Aorta (tissue), 5 donors: ENCODE data around the gene STX3. TPM values are rescaled to one million over a fixed set of nuclear protein-coding genes. Genes with fewer than 3 reads are reported as not detected.

Experiments used
- ATAC-seq: fragments of 200-7000 bp; cut with Tn5 transposase; one replicate; pipeline ENCODE4 v1.9.1; 2022; ENCODE audit warnings: moderate library complexity; ENCODE audit not compliant: low FRiP score
- DNase-seq, 2 donors: peaks; one replicate each; pipeline ENCODE4 v3.0.0-alpha.2; 2020
- H3K27ac ChIP-seq, 2 donors: one replicate each; pipeline ENCODE4 v1.5.1; 2013; ENCODE audit warnings: low read length in 2 of 2, mild to moderate bottlenecking in 2 of 2, moderate library complexity in 2 of 2, control low read depth in 1 of 2, inconsistent platforms in 1 of 2, low read depth in 1 of 2
- H3K27me3 ChIP-seq, 2 donors: one replicate each; pipeline ENCODE4 v1.6.1; 2013; ENCODE audit warnings: control low read depth in 1 of 2, low read length in 1 of 2, mild to moderate bottlenecking in 1 of 2, moderate library complexity in 1 of 2; ENCODE audit not compliant: insufficient read depth in 2 of 2, control insufficient read depth in 1 of 2
- H3K36me3 ChIP-seq, 2 donors: one replicate each; pipeline ENCODE4 v1.6.1; 2013; ENCODE audit warnings: control low read depth in 1 of 2, low read length in 1 of 2, mild to moderate bottlenecking in 1 of 2; ENCODE audit not compliant: insufficient read depth in 2 of 2, control insufficient read depth in 1 of 2
- H3K4me1 ChIP-seq, 2 donors: one replicate each; pipeline ENCODE4 v1.6.1; 2013; ENCODE audit warnings: low read length in 2 of 2, control low read depth in 1 of 2, mild to moderate bottlenecking in 1 of 2, moderate library complexity in 1 of 2; ENCODE audit not compliant: insufficient read depth in 2 of 2, control insufficient read depth in 1 of 2
- H3K4me3 ChIP-seq, 2 donors: one replicate each; pipeline ENCODE4 v1.5.1; 2013; ENCODE audit warnings: low read length in 2 of 2, control low read depth in 1 of 2, mild to moderate bottlenecking in 1 of 2
- H3K9me3 ChIP-seq: one replicate; pipeline ENCODE4 v1.6.1; 2013; ENCODE audit warnings: mild to moderate bottlenecking, low read length; ENCODE audit not compliant: control insufficient read depth
- WGBS, 2 donors: extraction: QIAGEN DNeasy Blood & Tissue Kit; methylation state at CpG; one replicate each; pipeline ENCODE4 v1.1.7; 2013; 5-methylcytosine and 5-hydroxymethylcytosine counted together
- intact Hi-C, 2 donors: fragments of 100-400 bp; cut with DNase I; formaldehyde crosslinking; loops; one replicate each; pipeline versions ENCODE4 v1.14.2 to v1.15.0; 2022
- polyA plus RNA-seq, 2 donors: library from polyadenylated mRNA; stranded (reverse); fragments of 200-250 nt; gene quantifications; one replicate each; pipeline ENCODE4 v1.2.3, GENCODE V29; 2013
- total RNA-seq, 2 donors: library from RNA; stranded (reverse); fragmentation: NEBNext Ultra II Directional; extraction: Animal tissue kit (Norgen Biotek cat#: 25700); gene quantifications; one replicate each; pipeline ENCODE4 v1.2.1, GENCODE V29; 2021
- donor health status: healthy with polysubstance abuse.
- donor health status: Bipolar disorder and iron deficiency.
- donor health status: DM: no; HTN: no; CAD: no.
- donor health status: DM: no; HTN: no; CAD: no.
- donor health status: DM: yes; HTN: yes; CAD: no.

The STX3 gene
- total and polyA plus RNA-seq, 4 donors: 12.7 to 23.2 (median 21.7) TPM

DNA sequence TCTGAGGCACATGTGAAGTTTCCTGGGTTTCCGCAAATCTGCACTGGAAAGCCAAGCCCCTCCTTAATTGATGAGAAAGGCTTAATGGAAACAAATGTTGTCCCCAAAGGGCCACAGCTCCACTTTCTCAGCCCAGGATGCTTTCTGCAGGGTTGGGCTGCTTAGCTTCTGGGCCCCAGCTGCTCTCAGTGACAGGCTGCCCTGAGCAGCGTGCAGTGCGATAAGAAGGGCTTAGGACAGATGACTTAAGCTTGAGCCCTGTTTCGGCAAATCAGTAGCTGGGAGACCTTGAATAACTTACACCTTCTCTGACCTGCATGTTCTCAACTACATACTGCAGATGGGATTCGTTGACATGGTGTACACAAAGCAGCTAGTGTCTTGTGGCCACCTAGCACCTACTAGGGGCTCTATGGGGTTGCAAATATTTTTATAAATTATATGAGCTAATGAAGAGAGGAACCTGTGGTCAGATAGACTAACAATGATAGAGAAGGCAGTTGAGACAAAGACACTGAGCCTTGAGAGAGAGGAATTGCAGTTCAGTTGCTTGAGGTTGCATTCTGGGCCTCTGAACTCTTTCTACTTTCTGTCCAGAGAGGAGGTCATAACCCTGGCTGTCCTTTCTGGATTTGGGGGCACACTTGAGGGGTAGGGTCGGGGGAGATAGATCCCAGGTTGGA is 11.5 kb downstream of the STX3 start:
- no peak for DNase-seq
- Histone ChIP-seq H3K4me3 (no peak overlapping the region), H3K4me1 (no peaks in the 10 kb centered on the region), H3K27me3 (no peaks in the 10 kb centered on the region), H3K36me3 (peaks cover 0 to 2% of the 10 kb centered on the region in 2 donors), H3K27ac (no peak overlapping the region), H3K9me3 (no peaks in the 10 kb centered on the region)
- no peak for ATAC-seq
- intact Hi-C loops: no loop called here
- 89 to 90% methylated on average over 6 of the region's 6 CpGs for WGBS, 2 donors

- Histone ChIP-seq H3K4me3 (no peak overlapping the region), H3K27ac (no peak overlapping the region), H3K9me3 (no peaks in the 10 kb centered on the region), H3K36me3 (peaks cover 0 to 2% of the 10 kb centered on the region in 2 donors), H3K27me3 (no peaks in the 10 kb centered on the region), H3K4me1 (no peaks in the 10 kb centered on the region)
- WGBS, 2 donors: 88 to 92% methylated on average over 1 of the region's 1 CpG
- intact Hi-C loops: no loop called here
- DNase-seq (no peak), ATAC-seq (no peak)
These were observed 12.0 kb downstream of the STX3 start for GRCh38 chr11:59767225-59767611.

- Histone ChIP-seq H3K4me1 (no peaks in the 10 kb centered on the region), H3K36me3 (no peaks in the 10 kb centered on the region), H3K4me3 (no peak overlapping the region), H3K9me3 (no peaks in the 10 kb centered on the region), H3K27me3 (no peaks in the 10 kb centered on the region), H3K27ac (no peak overlapping the region)
- WGBS, 2 donors: 89 to 90% methylated on average over 7 of the region's 7 CpGs
- DNase-seq: no peak
- intact Hi-C loops: no loop called here
- ATAC-seq: no peak
These were observed 13.9 kb downstream of the STX3 start for GRCh38 chr11:59769111-59769510.

- H3K27me3 ChIP-seq: no peaks in the 10 kb centered on the region
- DNase-seq (no peak), ATAC-seq (no peak)
- no peaks in the 10 kb centered on the region for H3K9me3 ChIP-seq
- intact Hi-C loops: no loop called here
- WGBS, 2 donors: 88 to 92% methylated on average over 4 of the region's 4 CpGs
- H3K4me3 ChIP-seq: no peak overlapping the region
- H3K4me1 ChIP-seq: no peaks in the 10 kb centered on the region
- no peaks in the 10 kb centered on the region for H3K36me3 ChIP-seq
- no peak overlapping the region for H3K27ac ChIP-seq
These were observed 14.7 kb downstream of the STX3 start for GRCh38 chr11:59769828-59770227.

- no peak for ATAC-seq
- peaks cover 0 to 5% of the 10 kb centered on the region in 2 donors for H3K36me3 ChIP-seq
These were observed 15.1 kb downstream of the STX3 start for GRCh38 chr11:59770319-59770718.

DNA sequence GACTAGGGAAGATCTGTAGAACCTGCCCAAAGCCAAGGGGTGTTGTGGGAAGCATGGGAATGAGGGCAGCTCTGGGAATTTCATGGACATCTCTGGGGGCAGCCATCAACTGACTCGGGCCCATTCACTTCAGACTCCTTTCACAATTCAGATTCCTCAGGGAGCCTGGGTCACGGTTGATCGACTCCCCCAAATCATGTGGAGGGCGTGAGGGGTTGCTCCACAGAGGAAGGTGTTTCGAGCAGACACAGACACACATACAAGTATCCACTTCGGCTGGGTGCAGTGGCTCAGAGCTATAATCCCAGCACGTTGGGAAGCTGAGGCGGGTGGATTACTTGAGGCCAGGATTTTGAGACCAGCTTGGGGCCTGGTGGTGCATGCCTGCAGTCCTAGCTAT is 15.7 kb downstream of the STX3 start:
- no peak for DNase-seq
- Histone ChIP-seq H3K4me3 (no peak overlapping the region), H3K9me3 (no peaks in the 10 kb centered on the region), H3K4me1 (no peaks in the 10 kb centered on the region), H3K27ac (no peak overlapping the region), H3K36me3 (peaks cover 0 to 8% of the 10 kb centered on the region in 2 donors), H3K27me3 (no peaks in the 10 kb centered on the region)
- ATAC-seq: no peak
- intact Hi-C loops: no loop called here
- WGBS, 2 donors: 91 to 92% methylated on average over 8 of the region's 8 CpGs

More at GRCh38 chr11:59770319-59770718, 15.1 kb downstream of the STX3 start:
- no peak overlapping the region for H3K4me3 ChIP-seq
- no peaks in the 10 kb centered on the region for H3K4me1 ChIP-seq
- H3K27ac ChIP-seq: no peak overlapping the region
- 93 to 95% methylated on average over 3 of the region's 3 CpGs for WGBS, 2 donors
- intact Hi-C loops: no loop called here
- H3K27me3 ChIP-seq: no peaks in the 10 kb centered on the region
- DNase-seq: no peak
- no peaks in the 10 kb centered on the region for H3K9me3 ChIP-seq

DNA sequence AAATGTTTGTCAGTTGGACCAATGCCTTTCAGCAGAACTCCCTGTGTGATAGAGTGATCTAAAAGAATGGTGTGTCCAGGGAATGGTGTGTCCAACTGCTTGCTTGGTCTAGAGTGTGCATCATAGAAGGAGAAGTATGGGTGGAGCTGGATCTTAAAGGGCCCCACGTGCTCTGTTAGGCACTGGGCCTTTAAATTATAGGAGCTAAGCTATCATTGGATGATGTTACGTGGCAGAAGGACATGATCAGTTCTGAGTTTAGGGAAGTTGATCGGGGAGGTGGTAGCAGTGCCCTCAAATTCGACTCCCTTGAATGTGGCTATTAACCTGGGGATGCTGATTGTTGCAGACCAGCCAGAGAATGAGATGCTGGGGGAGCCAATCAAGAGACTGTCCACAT is 16.4 kb downstream of the STX3 start:
- no peaks in the 10 kb centered on the region for H3K9me3 ChIP-seq
- 84 to 86% methylated on average over 4 of the region's 4 CpGs for WGBS, 2 donors
- H3K4me1 ChIP-seq: no peaks in the 10 kb centered on the region
- intact Hi-C loops: no loop called here
- no peak for DNase-seq
- no peak for ATAC-seq
- no peak overlapping the region for H3K4me3 ChIP-seq
- peaks cover 0 to 8% of the 10 kb centered on the region in 2 donors for H3K36me3 ChIP-seq
- no peak overlapping the region for H3K27ac ChIP-seq
- H3K27me3 ChIP-seq: no peaks in the 10 kb centered on the region

- Histone ChIP-seq H3K9me3 (no peaks in the 10 kb centered on the region), H3K4me3 (no peak overlapping the region), H3K36me3 (peaks cover 4 to 8% of the 10 kb centered on the region in 2 donors), H3K27ac (no peak overlapping the region), H3K4me1 (peaks cover 0 to 7% of the 10 kb centered on the region in 2 donors), H3K27me3 (no peaks in the 10 kb centered on the region)
- WGBS, 2 donors: 95 to 96% methylated on average over 5 of the region's 5 CpGs
- intact Hi-C loops: no loop called here
- ATAC-seq (no peak), DNase-seq (no peak)
These were observed 17.9 kb downstream of the STX3 start for GRCh38 chr11:59773083-59773440.

DNA sequence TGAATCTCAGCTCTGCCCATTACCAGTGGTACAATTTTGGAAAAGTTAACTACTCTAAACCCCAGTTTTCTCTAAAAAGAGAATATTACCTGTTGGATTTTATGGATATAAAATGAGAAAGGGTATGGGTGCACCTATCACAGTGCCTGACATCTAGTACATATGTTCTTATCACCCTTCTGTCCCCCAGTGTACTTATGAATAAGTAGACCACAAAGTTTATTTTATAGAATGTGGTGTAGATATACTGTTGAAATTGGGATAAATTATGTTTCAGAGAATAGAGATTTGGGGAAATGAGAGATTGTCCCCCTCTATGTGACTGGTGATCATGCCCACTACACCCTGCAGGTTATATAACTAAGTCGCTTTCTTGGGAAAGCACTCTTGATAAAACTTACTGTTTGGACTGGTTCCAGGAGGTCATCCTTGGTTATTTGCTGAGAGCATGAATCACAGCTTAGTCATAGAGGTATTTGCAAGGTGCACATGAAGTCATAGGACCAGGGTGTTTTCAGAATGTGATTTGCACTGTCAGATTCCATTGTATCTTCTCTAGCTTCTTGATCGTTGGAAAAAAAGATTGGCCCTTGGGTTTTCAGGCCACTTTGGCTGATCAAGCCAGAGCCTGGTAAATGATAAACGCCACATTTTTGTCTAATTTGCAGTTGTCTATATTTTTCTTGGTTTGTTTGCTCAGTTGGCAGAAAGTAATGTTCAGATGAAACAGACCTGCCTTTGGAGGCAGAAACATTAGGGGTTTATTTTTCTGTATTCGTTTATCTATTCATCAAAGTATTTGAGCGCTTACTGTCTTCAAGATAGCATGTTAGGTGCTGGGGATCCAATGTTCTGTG is 21.3 kb downstream of the STX3 start:
- WGBS, 2 donors: 93 to 94% methylated on average over 5 of the region's 5 CpGs
- peaks cover 6 to 8% of the 10 kb centered on the region in 2 donors for H3K36me3 ChIP-seq
- no peak for ATAC-seq

More for the DNA sequence above, 21.3 kb downstream of the STX3 start:
- no peak overlapping the region for H3K4me3 ChIP-seq
- no peak overlapping the region for H3K27ac ChIP-seq
- no peaks in the 10 kb centered on the region for H3K27me3 ChIP-seq
- no peak for DNase-seq
- intact Hi-C loops: no loop called here
- peaks cover 0 to 11% of the 10 kb centered on the region in 2 donors for H3K4me1 ChIP-seq
- H3K9me3 ChIP-seq: no peaks in the 10 kb centered on the region
